HG02852 (cell line): ENCODE data around the gene MAPKAPK3.

ENCODE experiments used
- ATAC-seq: cut with Tn5 transposase; IDR thresholded peaks from one replicate; pipeline ENCODE4 v1.9.1; 2021; ENCODE audit warnings: mild to moderate bottlenecking, moderate library complexity; ENCODE audit not compliant: unreplicated experiment

The MAPKAPK3 gene

DNA sequence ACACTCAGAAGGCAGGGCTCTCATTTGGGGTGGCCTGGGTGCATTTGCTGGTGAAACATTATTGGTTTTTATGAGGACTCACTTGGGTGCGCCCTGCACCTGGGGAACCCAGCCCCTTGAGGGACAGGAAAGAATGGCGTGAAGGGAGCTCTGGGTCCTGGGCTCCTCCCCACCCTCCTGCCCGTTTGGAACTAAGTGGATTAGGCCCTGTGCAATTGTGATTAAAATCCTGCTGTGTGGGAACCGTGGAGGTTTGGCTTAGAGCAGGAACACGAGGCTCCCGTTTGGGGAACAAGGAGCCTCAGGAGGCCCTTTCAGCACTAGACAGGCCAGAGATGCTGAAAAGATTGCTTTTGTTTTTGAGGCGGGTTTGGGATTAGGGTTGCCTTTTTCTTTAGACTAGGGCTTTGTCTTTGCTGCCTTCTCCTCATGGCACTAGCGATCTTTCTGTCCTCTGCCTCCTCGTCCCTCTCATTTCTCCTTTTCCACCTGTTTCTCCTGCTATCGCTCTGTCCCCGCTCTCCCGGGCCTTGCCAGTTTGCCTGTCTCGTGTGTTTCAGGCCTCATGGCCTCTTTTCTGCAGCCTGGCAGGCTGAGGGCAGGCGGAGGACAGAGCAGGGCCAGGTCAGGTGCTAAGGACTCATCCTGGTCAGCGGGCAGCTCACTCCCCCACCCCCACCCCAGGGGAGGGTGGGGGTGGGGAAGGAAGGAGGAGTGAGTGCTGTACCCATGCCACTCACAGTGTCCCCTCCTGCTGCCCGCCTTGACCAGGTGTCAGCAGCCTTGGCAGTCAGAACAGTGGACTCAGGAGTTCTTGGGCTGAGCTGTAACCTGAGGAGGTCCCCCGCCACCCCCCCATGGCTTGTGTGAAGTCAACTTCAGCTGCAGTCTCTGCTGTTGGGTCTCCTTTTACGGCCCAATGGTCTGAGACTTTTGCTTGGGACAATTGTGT, 8.6 kb downstream of the MAPKAPK3 start:
- ATAC-seq = no peak

DNA sequence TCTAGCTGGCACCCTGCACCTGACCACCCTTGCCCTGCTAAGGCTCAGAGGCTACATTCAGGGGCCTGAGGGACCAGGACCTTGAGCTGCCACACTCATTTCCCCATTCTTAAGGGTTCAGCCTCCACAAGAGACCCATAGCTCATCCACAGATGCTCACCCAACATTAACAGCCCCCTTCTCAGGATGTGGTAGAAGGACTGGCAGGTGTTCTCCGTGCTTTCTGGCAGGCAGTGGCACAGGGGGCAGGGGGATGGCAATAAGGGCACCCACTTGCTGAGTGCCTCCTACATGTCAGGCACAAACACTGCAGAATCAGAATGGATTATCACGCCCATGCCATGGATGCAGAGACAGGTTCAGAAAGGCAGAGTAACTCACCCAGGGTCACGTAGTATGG, 9.4 kb downstream of the MAPKAPK3 start:
- ATAC-seq = no peak

DNA sequence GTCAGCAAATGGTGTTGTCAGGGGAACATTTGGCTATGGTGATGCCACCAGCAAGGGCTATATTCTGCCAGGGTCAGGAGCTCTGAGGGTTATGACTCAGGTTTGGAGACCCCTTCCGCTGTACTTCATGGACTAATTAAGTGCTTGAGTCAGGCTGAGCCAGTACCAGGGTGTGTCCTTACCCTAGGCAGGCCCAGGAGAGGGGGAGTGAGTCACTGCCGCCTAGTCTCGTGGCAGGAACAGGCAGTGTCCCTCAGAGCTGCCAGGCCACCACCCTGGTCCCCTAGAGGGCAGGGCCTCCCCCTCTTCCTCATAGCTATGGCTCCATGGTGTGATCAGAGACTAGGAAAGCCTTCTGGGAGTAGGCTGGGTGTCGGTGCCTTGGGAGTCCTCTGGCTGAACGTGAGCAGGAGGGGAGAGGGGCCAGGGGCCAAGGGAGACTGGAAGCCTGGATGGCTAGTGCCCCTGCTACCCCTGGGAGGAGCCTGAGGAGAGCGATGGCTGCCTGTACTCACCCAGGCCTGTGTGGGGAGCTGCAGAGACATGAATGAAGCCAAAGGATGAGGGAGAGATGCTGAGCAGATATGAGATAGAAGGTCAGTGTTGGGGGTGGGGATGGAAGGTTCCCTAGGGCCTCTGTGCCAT, 10.6 kb downstream of the MAPKAPK3 start:
- ATAC-seq = no peak

DNA sequence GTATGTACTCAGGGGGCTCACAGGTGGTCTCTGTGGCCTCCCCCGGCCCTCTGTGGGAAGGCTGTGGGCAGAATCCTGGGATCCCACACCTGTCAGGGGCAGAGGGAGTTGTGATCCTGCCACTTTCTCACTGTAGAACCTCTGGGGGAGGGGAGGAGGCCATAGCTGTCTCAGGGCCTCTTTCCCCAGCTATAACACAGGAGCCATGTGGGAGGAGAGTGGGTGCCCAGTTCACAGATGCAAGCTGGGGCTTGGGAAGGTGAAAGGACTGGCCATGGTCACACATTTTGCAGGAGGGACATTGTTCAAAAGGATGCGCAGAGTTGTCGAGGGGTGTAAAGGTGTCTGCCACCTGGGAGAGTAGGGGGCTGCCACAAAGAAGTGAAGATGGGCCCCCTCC, 11.7 kb downstream of the MAPKAPK3 start:
- no peak for ATAC-seq

DNA sequence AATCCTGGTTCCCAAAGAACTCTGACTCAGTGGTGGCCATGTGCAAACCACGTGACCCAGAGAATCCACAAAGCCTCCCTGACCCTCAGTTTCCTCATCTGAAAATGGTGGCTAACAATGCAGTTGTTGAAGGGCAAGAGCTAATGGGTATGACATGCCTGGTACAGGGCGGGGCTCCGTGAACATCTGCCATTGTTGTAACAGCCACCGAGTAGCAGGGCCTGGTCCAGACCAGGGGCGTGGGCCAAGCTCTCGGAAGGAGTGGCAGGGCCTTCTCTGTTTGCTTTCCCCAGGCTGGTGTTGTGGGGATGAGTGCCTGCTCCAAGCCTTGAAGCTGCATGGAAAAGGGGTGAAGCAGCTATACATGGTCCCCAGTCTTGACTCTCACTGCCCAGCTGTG, 13.4 kb downstream of the MAPKAPK3 start:
- no peak for ATAC-seq

DNA sequence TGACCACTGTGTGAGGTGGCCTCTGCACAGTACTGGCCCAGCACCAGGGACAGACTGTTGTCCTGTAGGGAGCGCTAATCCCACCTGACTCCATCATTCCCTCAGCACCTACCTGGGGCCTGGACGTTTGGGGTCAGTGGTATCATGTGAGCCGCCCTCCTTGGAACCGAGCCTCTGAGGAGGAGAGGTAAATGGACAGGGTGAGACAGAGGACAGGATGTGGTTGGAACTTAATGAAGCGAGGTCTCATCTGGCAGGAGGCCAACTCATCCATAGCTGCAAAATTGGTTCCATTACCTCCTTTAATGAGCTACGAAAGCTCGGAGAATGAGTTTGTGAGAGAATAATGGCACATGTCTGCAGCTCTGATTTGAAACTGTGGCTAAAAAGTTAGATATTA, 13.9 kb downstream of the MAPKAPK3 start:
- no peak for ATAC-seq

DNA sequence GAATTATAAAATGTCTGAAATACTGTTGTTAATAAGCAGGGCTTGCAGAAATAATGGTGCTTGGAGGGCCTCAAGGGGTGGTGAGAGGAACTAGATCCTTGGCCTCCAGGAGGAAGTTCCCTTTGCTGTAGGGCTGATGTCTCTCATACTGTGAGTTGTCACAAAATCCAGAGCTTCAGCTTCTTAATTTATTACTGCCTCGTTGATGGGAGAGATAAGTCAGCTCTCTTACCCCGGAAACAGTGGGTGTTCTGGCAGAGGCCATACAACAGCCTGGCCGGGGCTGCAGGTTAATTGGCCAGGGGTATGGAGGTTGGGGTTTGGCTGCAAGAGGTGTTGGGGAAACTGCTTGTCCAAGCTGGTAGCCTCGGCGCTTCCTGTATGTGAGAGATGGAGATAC, 15.5 kb downstream of the MAPKAPK3 start:
- ATAC-seq = peak; percentile 38

DNA sequence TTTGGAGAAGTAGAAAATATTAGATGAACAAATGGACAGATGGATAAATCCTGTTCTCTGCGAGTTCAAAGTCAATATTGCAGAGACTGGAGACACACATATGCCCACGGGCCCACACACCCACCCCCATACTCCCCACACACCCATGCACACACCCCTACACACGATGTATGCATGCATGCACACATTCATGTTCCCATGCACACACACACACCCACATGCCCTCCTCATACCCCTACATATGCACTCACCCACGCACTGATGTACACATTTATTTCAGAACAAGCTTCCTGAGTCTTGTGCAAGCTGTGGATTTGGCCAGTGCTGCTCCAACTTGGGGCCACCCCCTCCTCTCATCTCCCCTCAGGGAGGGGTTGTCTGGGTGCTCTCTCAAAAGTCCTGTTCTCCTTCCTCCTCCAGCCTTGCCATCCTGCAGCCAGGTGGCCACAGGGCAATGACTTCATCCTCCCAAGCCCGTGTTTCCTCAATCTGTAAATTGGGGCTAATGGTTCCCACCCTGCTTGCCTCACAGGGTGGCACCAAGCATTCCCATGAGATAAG, 16.4 kb downstream of the MAPKAPK3 start:
- no peak for ATAC-seq

DNA sequence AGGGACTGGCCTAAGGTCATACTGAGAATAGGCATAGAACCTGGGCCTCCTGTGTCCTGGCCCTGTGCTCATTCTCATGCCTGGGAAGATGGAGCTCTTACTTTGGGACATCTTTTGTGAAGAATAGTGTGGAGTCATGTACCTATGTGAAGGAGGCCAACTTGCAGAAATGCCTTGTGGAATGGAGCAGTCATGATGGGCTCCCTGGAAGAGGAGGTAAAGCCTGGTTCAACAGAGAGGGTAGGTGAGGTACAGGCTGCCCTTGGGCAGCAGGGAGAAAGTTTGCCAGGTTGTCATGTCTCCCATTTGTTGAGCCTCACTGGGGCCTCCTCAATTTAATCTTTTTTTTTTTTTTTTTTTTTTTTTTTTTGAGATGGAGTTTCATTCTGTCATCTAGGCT, 18.1 kb downstream of the MAPKAPK3 start:
- no peak for ATAC-seq

DNA sequence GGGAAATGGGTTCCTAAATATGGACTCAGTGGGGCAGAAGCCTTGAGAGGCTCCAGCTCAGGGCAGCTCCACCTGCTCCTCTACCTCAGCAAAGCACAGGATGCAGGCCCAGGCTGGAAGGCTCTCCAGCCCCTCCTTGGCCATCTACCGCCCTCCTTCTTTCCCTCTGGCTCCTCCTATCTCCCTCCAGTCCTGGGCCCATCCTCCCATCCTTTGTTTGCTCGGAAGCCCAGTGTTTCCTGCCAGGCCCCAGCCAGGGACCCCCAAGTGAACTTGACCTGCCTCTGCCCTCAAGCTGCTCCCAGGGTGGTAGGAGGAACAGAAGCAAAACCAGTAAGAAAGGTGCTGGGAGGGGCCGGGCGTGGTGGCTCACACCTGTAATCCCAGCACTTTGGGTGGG, 20.1 kb downstream of the MAPKAPK3 start:
- ATAC-seq = no peak

DNA sequence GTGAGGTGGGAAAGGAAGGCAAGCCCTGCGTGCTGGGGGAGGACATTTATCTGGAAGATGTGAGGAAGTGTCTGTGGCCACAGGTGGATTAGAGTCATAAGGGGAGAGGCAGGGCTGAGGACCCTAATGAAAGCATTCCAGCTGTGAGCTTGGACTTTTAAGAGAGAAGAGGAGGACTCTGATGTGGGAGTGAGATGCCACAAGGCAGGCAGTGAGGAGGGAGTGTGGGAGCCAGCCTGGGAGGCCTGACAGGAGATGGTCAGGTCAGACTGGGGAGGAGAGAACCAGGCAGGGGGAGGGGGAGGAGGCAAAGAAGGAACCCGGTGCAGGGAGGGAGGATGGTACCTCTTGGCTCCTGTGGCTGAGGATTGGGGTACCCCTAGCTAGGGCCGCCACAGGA, 21.0 kb downstream of the MAPKAPK3 start:
- no peak for ATAC-seq

DNA sequence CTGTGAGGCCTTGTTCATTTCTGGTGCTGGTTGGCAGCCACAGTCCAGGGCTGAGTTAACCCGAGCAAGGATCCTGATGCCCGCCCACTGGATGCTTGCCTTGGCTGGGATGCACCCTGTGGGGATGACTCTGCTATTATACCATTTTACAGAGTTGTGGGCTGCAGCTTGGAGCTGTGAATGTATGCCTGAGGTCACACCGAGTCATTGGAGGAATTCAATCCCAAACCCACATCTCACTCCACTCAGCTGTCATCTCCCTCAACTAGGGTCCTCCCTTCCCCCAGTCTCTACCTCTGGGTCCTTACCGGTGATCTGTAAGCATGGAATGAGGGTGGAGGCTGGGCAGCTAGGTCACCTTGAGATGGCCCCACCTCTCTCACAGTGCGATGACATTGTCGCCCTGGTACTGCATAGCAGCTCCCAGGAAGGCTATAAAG, 22.1 kb downstream of the MAPKAPK3 start:
- ATAC-seq = no peak

DNA sequence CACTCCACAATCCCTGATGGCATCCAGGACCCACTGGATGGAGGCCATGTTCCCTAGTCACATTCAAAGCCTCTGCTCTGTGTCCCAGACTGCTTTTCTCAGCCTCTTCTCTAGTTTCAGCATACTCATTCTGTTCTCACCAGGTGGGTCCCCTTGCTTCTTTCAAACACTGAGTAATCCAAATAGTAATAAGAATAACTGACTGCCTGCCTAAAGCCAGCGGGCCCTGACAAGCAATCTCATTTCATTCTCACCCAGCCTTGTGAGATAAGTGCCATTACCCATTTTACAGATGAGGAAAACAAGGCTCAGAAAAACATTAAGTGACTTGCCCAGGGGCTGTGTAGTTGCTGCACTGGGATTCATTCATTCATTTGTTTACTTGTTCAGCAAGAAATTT, 25.4 kb downstream of the MAPKAPK3 start:
- peak; percentile 48 for ATAC-seq

DNA sequence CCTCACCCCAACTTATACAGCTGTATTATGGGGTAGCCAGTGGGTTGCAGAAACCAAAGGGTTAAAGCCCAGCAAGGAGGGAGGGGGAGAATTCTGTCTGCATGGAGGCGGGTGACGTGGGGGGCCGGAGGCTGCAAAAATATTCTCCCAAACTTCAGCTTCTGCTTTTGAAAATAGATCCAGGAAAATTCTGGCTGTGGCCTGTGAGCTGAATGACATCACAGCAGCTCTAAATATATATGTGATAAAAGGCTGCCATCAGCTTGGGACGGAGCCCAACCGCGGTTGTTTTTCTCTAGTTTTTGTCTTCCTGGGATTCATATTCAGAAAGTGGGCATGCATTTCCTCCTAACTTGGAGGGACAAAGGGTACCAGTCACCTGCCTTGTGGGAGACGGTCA, 27.6 kb downstream of the MAPKAPK3 start:
- no peak for ATAC-seq

DNA sequence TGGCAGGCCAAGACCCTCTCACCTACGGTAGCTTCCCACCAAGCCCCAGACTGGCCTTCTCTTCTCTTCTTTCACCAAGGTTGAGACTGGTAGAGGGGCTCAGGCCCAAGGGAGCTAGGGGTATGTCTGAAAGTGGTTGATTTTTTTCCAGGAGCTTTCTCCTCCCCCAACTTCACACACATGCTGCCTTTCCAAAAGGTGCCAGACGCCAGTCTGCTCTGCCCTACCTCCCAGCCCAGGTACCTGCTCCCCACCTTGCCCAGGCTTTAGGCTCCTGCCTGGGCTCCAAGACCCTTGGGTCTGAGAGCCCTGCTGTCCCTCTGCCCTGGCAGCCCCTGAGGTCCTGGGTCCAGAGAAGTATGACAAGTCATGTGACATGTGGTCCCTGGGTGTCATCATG, 28.4 kb downstream of the MAPKAPK3 start:
- no peak for ATAC-seq

DNA sequence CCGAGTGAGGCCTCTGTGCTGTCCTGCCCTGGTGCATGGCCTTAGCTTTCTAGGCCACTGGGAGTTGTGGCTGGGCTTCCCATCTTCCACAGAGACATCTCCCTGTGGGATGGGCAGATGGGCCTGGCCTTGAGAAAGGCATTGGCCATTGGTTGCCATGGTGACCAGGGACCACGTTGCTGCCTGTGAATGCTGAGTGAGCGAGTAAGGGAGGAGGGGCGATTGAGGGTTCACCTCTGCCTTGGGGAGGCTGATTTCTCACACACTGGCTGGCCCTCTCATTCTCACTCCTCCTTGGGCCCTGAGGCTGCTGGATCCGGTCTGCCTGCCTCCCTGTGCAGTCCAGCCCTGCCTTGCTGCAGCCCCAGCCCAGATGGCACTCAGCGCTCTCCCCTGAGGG, 31.4 kb downstream of the MAPKAPK3 start:
- ATAC-seq = no peak

DNA sequence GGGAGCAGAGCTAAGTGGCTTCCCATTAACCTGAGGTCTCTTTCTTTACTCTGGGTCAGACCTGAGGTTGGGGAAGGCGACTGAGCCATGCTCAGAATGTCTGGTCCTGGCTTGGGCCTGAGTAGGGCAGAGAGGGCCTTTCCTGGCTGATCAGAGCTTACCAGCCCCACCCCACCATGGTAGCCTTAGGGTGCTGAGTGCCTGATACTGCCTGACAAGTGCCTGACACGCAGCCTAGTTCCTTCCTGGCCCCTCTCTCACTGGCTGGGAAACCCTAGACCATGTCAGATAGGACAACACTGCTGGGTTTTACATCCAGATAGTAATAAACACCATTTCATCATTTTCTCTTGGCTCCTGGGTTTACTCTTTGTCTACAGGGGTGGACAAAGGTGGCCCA, 32.0 kb downstream of the MAPKAPK3 start:
- no peak for ATAC-seq

DNA sequence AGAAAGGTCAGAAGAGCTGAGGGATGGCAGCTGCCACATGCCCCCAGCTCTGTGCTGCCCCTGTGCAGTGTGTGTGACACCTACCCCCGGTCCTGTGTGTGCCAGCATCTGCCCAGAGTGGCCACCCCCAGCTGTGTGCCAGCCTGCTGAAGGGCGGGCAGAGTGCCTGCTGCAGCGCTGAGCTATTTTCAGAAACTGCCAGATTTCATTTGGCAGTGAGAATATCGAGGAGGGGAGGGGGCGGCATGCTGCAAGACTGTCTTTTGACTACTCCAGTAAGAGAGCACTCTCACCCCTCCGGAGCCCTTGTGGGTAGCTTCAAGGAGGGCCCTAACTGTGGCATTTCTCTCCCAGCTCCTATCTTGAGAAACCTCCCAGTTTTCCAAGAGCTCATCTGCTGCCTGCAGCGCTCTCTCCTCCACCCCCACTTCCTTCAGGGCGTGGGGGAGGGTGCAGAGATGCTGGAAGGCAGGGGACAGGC, 32.5 kb downstream of the MAPKAPK3 start:
- ATAC-seq = no peak

DNA sequence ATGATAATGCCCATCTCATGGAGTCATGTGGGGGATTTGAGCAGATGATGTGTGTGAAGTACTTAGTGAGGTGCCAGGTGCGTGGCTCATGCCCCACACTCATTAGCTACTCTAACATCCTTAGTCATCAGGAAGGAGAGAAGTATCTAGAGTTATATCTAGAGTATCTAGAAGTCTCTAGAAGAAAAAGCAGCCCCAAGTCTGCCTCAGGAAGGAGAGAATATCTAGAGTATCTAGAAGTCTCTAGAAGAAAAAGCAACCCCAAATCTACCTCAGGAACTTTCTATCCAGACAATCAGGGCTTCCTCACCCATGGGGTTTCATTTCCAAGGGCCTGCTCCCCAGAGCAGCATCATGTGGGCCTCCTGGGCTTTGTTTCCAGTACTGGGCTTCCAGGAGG, 33.1 kb downstream of the MAPKAPK3 start:
- no peak for ATAC-seq

DNA sequence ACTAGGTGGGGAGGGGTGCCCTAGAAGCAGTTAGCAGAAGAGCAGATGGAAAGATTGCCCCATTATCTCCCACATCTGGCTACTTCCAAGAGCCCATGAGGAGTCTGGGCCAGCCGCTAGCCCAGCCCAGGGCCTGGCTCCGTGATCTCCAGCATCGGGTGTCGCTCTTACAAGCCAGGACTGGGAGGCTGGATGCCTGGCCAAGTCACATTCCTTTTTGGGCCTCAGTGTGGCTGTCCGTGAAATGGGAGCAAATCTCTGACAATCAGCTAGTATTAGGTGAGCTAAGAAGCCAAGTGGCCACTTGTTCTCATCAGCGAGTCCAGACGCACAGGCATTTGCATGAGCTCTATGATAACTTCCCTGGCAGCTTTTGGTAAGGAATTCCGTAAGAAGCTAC, 34.5 kb downstream of the MAPKAPK3 start:
- ATAC-seq = no peak

DNA sequence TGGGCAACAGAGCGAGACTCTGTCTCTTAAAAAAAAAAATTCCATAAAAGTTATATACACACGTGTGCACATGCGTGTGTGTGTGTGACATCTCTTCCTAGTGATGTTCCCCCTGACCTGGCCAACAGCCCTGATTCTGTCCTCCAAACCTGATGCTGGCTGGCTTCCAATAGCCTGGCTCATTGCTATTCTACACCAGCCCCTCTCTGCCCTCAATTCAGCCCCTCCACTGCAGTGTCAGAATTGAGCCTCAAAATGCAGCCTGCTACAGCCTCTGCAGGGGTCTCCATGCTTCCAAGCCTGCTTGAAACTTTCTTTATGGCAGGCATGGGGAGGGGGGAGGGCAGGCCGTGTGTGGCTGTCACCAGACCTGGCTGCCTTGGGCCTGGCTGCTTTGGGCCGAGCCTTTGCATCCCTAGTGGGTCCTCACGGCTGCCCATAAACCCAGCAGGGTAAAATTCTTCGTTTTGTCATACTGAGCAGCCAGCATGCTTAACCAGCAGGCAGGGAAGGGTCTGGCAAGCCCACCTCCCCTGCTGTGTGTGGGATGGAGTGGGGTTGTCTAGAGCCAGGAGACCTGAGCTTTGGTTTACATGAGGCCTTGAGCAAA, 35.1 kb downstream of the MAPKAPK3 start:
- no peak for ATAC-seq
